HG03159 (cell line): ENCODE data around the gene KCNE2.
"Not testable (repeated sequence)": the region's sequence is repeated elsewhere in the genome, so short reads cannot be mapped to it uniquely, and the experiment has no call there.

ENCODE experiments used
- ATAC-seq: cut with Tn5 transposase; IDR thresholded peaks from one replicate; pipeline ENCODE4 v1.9.1; 2021; ENCODE audit warnings: mild to moderate bottlenecking, moderate library complexity; ENCODE audit not compliant: unreplicated experiment

KCNE2 gene

DNA sequence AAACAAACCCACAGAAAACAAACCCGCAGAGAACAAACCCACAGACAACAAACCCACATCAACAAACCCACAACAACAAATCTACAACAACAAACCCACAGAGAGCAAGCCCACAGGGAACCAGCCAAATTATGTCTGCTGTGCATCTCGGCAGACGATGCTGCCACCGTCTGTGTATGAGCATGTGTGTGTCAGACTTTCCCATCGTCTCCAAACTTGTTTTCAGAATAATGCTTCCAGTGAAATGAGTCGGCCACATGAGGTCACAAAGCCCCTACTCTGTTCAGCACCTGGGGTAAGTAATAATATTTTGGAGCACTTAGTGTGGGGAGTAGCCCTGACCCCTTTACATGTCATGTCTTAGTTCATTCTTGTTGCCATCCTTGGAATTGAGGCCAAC is 42.3 kb downstream of the KCNE2 start:
- not testable (repeated sequence) for ATAC-seq

- ATAC-seq, result not testable (repeated sequence)
These were observed 42.9 kb downstream of the KCNE2 start for GRCh38 chr21:34406676-34407075.

DNA sequence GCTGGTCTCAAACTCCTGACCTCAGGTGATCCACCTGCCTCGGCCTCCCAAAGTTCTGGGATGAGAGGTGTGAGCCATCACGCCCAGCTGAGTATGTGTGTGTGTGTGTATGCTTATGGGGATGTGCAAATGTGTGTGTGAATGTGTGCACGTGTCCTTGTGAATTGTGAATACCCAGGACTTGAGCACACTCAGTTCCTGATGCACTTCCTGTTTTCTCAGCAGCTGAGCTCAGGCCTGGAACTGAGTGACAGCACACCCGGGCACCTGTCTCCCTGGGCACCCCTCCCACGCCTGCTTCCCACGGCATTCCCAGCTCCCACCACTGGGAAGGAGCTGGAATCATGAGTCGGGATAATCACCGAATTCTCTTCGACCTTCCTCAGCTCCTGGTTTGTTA is 43.5 kb downstream of the KCNE2 start:
- not testable (repeated sequence) for ATAC-seq

- ATAC-seq, result not testable (repeated sequence)
These were observed 53.8 kb downstream of the KCNE2 start for GRCh38 chr21:34417448-34418077.
